Neural cell (in vitro differentiated cells): ENCODE results near the gene SLC6A17. TPM values are rescaled to one million over a fixed set of nuclear protein-coding genes. Genes with fewer than 3 reads are reported as not detected.

Experiments used
- H2AFZ ChIP-seq: fragments of 200-600, 300-800 bp; sonication (generic), shearing (Covaris generic); 2 replicates; pipeline ENCODE4 v1.6.0; 2014; ENCODE audit warnings: low read depth, mild to moderate bottlenecking, antibody characterized with exemption, low read length, moderate library complexity
- H3F3A ChIP-seq: fragments of 200-600 bp; shearing (Covaris generic); 2 replicates; pipeline ENCODE4 v1.6.1; 2016; ENCODE audit warnings: mild to moderate bottlenecking, moderate library complexity, mixed read lengths, antibody characterized with exemption, low read length; ENCODE audit not compliant: insufficient read depth, poor library complexity, severe bottlenecking
- H3K27ac ChIP-seq: fragments of 200-600, 300-800 bp; sonication (generic), shearing (Covaris generic); 2 replicates; pipeline ENCODE4 v1.5.1; 2014; ENCODE audit warnings: mild to moderate bottlenecking, low read length, moderate library complexity
- H3K27me3 ChIP-seq: fragments of 300-800, 200-600 bp; sonication (generic), shearing (Covaris generic); 2 replicates; pipeline ENCODE4 v1.6.0; 2014; ENCODE audit warnings: mild to moderate bottlenecking, low read depth, low read length, moderate library complexity; ENCODE audit not compliant: insufficient read depth
- H3K36me3 ChIP-seq: fragments of 300-800, 200-600 bp; sonication (generic), shearing (Covaris generic); 2 replicates; pipeline ENCODE4 v1.5.1; 2014; ENCODE audit warnings: mild to moderate bottlenecking, antibody characterized with exemption, low read length, moderate library complexity; ENCODE audit not compliant: insufficient read depth
- H3K4me2 ChIP-seq: fragments of 300-800, 200-600 bp; sonication (generic), shearing (Covaris generic); 2 replicates; pipeline ENCODE4 v1.6.0; 2014; ENCODE audit warnings: mild to moderate bottlenecking, low read length
- H3K4me3 ChIP-seq: fragments of 300-800, 200-600 bp; sonication (generic), shearing (Covaris generic); 2 replicates; pipeline ENCODE4 v1.5.1; 2014; ENCODE audit warnings: mild to moderate bottlenecking, low read length, moderate library complexity
- H3K79me2 ChIP-seq: fragments of 200-600 bp; shearing (Covaris generic); replicated peaks from 2 replicates; pipeline ENCODE4 v1.6.0; 2014; ENCODE audit warnings: mild to moderate bottlenecking, low read length, moderate library complexity; ENCODE audit not compliant: insufficient read depth
- H3K9ac ChIP-seq: fragments of 300-800, 200-600 bp; sonication (generic), shearing (Covaris generic); 2 replicates; pipeline ENCODE4 v1.6.1; 2016; ENCODE audit warnings: mild to moderate bottlenecking, low read length, mixed read lengths
- H3K9me2 ChIP-seq: fragments of 200-600 bp; shearing (Covaris generic); 2 replicates; pipeline ENCODE4 v1.6.1; 2016; ENCODE audit warnings: mild to moderate bottlenecking, low read length, mixed read lengths; ENCODE audit not compliant: insufficient read depth
- H3K9me3 ChIP-seq: fragments of 200-600, 300-800 bp; sonication (generic), shearing (Covaris generic); 2 replicates; pipeline ENCODE4 v1.6.1; 2016; ENCODE audit warnings: mild to moderate bottlenecking, mixed run types, low read length, moderate library complexity, mixed read lengths
- H4K20me1 ChIP-seq: fragments of 200-600 bp; shearing (Covaris generic); 2 replicates; pipeline ENCODE4 v1.6.1; 2016; ENCODE audit warnings: mild to moderate bottlenecking, mixed run types; ENCODE audit not compliant: insufficient read depth
- EP300 ChIP-seq: fragments of 450-650 bp; conservative IDR thresholded peaks from 2 replicates; pipeline ENCODE4 v1.6.1; 2014; ENCODE audit warnings: antibody characterized with exemption, mild to moderate bottlenecking, moderate library complexity; ENCODE audit not compliant: poor library complexity, severe bottlenecking
- EZH2 ChIP-seq: fragments of 200-600, 300-800 bp; shearing (Covaris generic), sonication (generic); IDR thresholded peaks from 2 replicates; pipeline ENCODE4 v1.6.1; 2014; ENCODE audit warnings: antibody characterized with exemption, low read length, borderline replicate concordance, mild to moderate bottlenecking; ENCODE audit not compliant: insufficient read depth, poor library complexity, severe bottlenecking
- MXI1 ChIP-seq: fragments of 450-650 bp; conservative IDR thresholded peaks from 2 replicates; pipeline ENCODE4 v1.6.1; 2014; ENCODE audit warnings: antibody characterized with exemption, mild to moderate bottlenecking; ENCODE audit not compliant: poor library complexity, severe bottlenecking
- POLR2AphosphoS5 ChIP-seq: IDR thresholded peaks from 2 replicates; pipeline ENCODE4 v1.6.1; 2012
- RAD21 ChIP-seq: fragments of 450-650 bp; conservative IDR thresholded peaks from 2 replicates; pipeline ENCODE4 v1.6.1; 2014; ENCODE audit warnings: antibody characterized with exemption, mild to moderate bottlenecking, moderate library complexity
- SMC3 ChIP-seq: fragments of 450-650 bp; conservative IDR thresholded peaks from 2 replicates; pipeline ENCODE4 v1.6.1; 2014; ENCODE audit warnings: antibody characterized with exemption, mild to moderate bottlenecking, moderate library complexity; ENCODE audit not compliant: poor library complexity
- TAF1 ChIP-seq: IDR thresholded peaks from 2 replicates; pipeline ENCODE4 v1.6.1; 2012; ENCODE audit warnings: low read depth
- polyA plus RNA-seq: library from polyadenylated mRNA; depleted of rRNA; stranded (reverse); fragments of >200 nt; gene quantifications from 2 replicates; pipeline ENCODE4 v1.2.3, GENCODE V29; 2014
- TF ChIP-seq, protein P1 (sequence below): IDR thresholded peaks from 2 replicates; pipeline ENCODE4 v1.6.1; 2012; ENCODE audit warnings: borderline replicate concordance
- TF ChIP-seq, protein P2 (sequence below): fragments of 450-650 bp; IDR thresholded peaks from 2 replicates; pipeline ENCODE4 v1.5.1; 2014; ENCODE audit warnings: antibody characterized with exemption, mild to moderate bottlenecking, moderate library complexity; ENCODE audit not compliant: poor library complexity, severe bottlenecking

SLC6A17 gene
- polyA plus RNA-seq, 1 donor from 2014 or later: 3.5 TPM

DNA sequence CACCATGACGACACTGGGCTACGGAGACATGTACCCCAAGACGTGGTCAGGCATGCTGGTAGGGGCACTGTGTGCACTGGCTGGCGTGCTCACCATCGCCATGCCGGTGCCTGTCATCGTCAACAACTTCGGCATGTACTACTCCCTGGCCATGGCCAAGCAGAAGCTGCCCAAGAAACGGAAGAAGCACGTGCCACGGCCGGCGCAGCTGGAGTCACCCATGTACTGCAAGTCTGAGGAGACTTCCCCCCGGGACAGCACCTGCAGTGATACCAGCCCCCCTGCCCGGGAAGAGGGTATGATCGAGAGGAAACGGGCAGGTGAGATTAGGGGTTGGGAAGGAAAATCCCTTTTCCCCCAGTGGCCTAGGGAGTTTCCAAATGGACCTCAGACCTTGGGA is 73.3 kb downstream of the SLC6A17 start:
- H3K9ac ChIP-seq: no peak overlapping the region
- H3K36me3 ChIP-seq: no peaks in the 10 kb centered on the region
- H3F3A ChIP-seq: no peaks in the 10 kb centered on the region
- no peak overlapping the region for H2AFZ ChIP-seq
- H3K4me2 ChIP-seq: no peak overlapping the region
- no peak overlapping the region for H3K4me3 ChIP-seq
- H3K79me2 ChIP-seq: no peaks in the 10 kb centered on the region
- TF ChIP-seq EP300 (no peak), SMC3 (no peak), RAD21 (no peak), POLR2AphosphoS5 (no peak), EZH2 (no peak), MXI1 (no peak), TAF1 (no peak)
- TF ChIP-seq, protein P1, sequence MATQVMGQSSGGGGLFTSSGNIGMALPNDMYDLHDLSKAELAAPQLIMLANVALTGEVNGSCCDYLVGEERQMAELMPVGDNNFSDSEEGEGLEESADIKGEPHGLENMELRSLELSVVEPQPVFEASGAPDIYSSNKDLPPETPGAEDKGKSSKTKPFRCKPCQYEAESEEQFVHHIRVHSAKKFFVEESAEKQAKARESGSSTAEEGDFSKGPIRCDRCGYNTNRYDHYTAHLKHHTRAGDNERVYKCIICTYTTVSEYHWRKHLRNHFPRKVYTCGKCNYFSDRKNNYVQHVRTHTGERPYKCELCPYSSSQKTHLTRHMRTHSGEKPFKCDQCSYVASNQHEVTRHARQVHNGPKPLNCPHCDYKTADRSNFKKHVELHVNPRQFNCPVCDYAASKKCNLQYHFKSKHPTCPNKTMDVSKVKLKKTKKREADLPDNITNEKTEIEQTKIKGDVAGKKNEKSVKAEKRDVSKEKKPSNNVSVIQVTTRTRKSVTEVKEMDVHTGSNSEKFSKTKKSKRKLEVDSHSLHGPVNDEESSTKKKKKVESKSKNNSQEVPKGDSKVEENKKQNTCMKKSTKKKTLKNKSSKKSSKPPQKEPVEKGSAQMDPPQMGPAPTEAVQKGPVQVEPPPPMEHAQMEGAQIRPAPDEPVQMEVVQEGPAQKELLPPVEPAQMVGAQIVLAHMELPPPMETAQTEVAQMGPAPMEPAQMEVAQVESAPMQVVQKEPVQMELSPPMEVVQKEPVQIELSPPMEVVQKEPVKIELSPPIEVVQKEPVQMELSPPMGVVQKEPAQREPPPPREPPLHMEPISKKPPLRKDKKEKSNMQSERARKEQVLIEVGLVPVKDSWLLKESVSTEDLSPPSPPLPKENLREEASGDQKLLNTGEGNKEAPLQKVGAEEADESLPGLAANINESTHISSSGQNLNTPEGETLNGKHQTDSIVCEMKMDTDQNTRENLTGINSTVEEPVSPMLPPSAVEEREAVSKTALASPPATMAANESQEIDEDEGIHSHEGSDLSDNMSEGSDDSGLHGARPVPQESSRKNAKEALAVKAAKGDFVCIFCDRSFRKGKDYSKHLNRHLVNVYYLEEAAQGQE: no peak
- TF ChIP-seq, protein P2, sequence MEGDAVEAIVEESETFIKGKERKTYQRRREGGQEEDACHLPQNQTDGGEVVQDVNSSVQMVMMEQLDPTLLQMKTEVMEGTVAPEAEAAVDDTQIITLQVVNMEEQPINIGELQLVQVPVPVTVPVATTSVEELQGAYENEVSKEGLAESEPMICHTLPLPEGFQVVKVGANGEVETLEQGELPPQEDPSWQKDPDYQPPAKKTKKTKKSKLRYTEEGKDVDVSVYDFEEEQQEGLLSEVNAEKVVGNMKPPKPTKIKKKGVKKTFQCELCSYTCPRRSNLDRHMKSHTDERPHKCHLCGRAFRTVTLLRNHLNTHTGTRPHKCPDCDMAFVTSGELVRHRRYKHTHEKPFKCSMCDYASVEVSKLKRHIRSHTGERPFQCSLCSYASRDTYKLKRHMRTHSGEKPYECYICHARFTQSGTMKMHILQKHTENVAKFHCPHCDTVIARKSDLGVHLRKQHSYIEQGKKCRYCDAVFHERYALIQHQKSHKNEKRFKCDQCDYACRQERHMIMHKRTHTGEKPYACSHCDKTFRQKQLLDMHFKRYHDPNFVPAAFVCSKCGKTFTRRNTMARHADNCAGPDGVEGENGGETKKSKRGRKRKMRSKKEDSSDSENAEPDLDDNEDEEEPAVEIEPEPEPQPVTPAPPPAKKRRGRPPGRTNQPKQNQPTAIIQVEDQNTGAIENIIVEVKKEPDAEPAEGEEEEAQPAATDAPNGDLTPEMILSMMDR: no peak
- H4K20me1 ChIP-seq: no peaks in the 10 kb centered on the region
- no peaks in the 10 kb centered on the region for H3K9me2 ChIP-seq
- no peak overlapping the region for H3K27ac ChIP-seq
- H3K27me3 ChIP-seq: no peaks in the 10 kb centered on the region
- H3K9me3 ChIP-seq: no peaks in the 10 kb centered on the region

DNA sequence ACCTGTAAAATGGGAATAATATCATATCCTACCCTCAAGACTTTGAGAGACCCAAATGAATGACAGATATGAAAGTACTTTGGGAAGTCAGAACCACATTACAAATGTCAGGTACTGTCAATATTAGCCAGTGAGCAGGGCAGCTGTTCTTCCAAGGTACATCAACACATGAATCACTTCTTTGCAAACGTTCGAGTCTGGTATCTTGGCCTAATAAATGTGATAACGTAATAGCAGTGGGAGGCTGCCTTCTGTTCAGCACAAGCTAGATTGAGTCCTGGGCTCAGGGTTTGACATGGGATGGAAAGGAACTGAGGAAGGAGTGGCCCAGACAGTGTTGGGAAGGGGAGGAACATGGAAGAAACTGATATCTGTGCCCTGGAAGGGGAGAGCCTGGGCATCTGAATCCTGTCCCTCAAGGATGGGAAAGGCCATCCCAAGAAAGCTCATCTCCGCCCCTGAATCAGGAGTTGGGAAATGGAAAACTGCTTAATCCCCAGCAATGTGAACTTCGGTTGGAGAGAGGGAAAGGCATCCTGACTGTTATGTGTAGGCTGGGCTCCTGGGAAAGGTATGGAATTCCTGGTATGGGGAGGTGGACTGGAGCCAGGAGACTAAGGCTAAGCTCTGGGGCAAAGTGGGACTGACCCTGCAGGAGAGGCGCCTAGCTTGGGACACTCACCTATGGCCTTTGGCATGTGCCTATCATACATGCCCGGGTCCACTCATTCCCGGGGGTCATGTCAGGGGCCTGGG is 74.1 kb downstream of the SLC6A17 start:
- Histone ChIP-seq H3K79me2 (no peaks in the 10 kb centered on the region), H3K9ac (no peak overlapping the region), H3K9me3 (no peaks in the 10 kb centered on the region), H3K4me2 (no peak overlapping the region), H3F3A (no peaks in the 10 kb centered on the region), H3K9me2 (no peaks in the 10 kb centered on the region), H3K27ac (no peak overlapping the region), H2AFZ (no peak overlapping the region), H4K20me1 (no peaks in the 10 kb centered on the region), H3K36me3 (no peaks in the 10 kb centered on the region), H3K4me3 (no peak overlapping the region), H3K27me3 (no peaks in the 10 kb centered on the region)
- TF ChIP-seq, protein P1: no peak
- no peak for TF ChIP-seq SMC3
- TF ChIP-seq, protein P2: no peak
- no peak for TF ChIP-seq POLR2AphosphoS5
- no peak for TF ChIP-seq MXI1
